GM12864 (cell line): Measurements from ENCODE around the gene KLK12.

Experiments
- DNase-seq: peaks from one replicate; pipeline ENCODE4 v3.0.0-alpha.2; 2011; ENCODE audit warnings: low read depth
- H3K4me3 ChIP-seq: 2 replicates; pipeline ENCODE4 v1.5.1; 2011; ENCODE audit warnings: mild to moderate bottlenecking, low read depth, low read length, control low read depth
- TF ChIP-seq, protein P1 (sequence below): IDR thresholded peaks from 2 replicates; pipeline ENCODE4 v1.5.1; 2011; ENCODE audit warnings: low read depth, mild to moderate bottlenecking, moderate library complexity, low read length, control low read depth, inconsistent platforms; ENCODE audit errors: missing control alignments

Gene KLK12

DNA sequence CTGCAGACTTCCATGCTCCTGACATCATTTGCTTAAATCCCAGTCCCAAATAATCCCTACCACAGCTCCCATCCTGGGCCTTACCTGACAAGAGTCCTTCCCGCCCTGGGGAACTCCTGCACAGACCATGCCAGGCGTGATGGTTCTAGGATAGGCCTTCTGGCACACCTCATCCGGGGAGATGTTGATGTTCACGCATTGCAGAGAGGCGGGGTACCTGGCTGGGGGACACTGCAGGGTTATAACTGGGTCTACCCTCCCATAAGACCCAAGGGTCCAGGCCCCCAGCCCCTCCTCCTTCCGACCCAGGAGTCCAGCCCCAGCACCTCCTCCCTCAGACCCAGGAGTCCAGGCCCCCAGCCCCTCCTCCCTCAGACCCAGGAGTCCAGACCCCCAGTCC, 43.9 kb upstream of the KLK12 start:
- TF ChIP-seq, protein P1, sequence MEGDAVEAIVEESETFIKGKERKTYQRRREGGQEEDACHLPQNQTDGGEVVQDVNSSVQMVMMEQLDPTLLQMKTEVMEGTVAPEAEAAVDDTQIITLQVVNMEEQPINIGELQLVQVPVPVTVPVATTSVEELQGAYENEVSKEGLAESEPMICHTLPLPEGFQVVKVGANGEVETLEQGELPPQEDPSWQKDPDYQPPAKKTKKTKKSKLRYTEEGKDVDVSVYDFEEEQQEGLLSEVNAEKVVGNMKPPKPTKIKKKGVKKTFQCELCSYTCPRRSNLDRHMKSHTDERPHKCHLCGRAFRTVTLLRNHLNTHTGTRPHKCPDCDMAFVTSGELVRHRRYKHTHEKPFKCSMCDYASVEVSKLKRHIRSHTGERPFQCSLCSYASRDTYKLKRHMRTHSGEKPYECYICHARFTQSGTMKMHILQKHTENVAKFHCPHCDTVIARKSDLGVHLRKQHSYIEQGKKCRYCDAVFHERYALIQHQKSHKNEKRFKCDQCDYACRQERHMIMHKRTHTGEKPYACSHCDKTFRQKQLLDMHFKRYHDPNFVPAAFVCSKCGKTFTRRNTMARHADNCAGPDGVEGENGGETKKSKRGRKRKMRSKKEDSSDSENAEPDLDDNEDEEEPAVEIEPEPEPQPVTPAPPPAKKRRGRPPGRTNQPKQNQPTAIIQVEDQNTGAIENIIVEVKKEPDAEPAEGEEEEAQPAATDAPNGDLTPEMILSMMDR, result no peak
- no peak for DNase-seq
- no peak overlapping the region for H3K4me3 ChIP-seq

DNA sequence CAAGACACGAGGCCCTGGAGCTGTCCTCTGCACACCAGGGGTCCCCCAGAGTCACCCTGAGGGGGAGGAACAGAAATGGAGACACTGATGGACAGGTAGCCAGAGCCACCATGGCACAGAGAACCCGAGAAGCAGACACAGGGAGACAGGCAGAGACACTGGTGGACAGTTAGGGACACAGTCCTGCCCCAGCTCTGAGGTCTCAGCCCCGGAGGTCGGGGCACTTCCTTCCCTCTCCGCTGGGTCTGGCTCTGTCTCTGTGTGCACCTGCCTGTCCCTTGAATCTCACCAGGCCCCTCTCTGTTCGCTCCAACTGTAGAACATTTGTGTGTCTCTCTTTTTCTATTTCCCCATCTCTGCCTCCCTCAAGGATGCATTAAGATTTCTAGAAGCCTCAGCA, 43.3 kb upstream of the KLK12 start:
- TF ChIP-seq, protein P1, result no peak
- H3K4me3 ChIP-seq, result no peak overlapping the region

DNA sequence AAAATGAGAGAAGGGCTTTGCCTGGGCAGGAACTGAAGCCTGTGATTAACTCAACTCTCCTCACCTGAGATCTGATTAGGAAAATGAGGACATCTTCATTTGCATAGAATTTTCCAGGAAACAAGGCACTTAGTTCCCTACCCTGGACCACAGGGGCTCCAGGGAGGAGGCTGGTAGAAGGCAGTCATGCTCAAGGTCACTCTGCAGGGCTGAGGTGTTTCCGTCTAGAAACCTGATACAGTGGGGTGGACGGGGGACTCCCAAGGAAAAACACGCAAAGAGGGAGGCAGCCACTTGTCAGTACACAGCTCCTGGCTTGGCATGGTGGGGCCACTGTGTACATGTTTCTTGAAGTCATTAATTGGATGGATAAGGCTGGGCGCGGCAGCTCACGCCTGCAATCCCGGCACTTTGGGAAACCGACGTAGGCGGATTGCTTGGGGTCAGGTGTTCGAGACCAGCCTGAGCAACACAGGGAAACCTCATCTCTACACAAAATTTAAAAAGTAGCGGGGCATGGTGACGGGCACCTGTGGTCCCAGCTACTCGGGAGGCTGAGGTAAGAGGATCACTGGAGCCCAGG, 41.9 kb upstream of the KLK12 start:
- no peak overlapping the region for H3K4me3 ChIP-seq
- TF ChIP-seq, protein P1, result no peak
- no peak for DNase-seq

More for the DNA sequence above, 43.3 kb upstream of the KLK12 start:
- no peak for DNase-seq

DNA sequence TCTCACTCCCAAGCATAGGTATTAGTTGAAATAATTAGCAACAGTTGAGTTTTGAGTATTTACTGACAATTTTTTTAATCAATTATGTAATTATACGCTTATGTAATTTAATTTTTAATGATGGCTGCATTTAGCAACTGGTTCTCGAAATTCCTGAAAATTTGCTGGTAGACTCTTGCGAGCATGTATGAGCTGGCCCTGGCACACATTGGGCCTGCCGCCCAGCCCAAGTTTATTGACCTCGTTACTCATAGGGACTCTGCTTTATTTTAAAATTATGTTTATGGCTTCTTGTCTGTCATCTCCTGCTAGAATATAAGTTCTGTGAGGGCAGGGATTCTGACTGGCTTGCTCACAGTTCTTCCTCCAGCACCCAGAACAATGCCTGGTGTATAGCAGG, 41.2 kb upstream of the KLK12 start:
- DNase-seq, result no peak
- TF ChIP-seq, protein P1, result no peak
- H3K4me3 ChIP-seq, result no peak overlapping the region

DNA sequence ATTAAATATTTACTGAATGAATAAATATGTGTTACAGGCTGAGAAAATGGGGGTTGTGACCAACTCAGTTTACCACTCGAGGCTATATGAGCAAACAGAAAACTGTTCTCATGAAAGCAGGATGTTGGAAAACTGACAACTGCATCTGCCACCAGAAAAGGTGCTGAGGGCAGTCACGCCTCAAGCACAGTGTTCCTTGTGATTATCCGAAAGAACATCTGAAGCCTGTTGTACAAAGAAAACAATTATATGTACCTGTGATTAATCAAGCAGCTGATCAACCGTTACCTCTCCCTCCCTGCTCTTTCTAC, 36.2 kb upstream of the KLK12 start:
- no peak for DNase-seq
- TF ChIP-seq, protein P1, result no peak

DNA sequence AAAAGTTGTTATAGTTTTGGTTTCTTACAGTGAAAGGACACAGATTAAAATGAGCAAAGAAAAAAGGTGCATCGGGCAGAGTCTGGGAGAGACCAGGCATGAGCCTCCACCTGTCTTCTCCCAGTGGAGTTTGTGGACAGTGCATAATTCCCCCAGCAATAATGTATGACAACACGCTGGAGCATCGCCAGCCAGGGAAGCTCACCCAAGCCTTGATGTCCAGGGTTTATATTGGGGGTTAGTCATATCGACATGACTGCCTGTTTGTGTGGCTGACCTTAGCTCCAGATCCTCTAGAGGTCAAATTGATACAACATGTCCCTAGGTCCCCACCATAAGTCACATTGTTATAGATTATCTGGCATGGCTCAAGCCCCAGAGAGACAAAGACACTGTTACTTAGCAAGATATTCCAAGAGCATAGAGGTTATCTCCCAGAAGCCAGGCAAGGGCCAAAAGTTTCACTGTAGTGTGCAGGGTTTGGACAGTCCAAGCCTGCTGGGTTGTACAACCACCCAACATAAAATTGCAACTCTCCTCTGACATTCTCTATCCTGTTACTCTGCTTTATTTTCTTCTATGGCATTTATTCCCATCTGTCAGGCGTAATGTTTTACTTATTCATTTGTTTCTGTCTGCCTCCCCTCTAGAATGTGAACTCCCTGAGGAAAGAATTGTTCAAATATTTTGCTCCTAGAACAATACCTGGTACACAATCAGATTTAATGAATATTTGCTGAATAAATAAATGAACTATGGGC, 35.7 kb upstream of the KLK12 start:
- H3K4me3 ChIP-seq, result no peak overlapping the region
- no peak for DNase-seq
- TF ChIP-seq, protein P1, result no peak

More for the DNA sequence above, 36.2 kb upstream of the KLK12 start:
- no peak overlapping the region for H3K4me3 ChIP-seq

DNA sequence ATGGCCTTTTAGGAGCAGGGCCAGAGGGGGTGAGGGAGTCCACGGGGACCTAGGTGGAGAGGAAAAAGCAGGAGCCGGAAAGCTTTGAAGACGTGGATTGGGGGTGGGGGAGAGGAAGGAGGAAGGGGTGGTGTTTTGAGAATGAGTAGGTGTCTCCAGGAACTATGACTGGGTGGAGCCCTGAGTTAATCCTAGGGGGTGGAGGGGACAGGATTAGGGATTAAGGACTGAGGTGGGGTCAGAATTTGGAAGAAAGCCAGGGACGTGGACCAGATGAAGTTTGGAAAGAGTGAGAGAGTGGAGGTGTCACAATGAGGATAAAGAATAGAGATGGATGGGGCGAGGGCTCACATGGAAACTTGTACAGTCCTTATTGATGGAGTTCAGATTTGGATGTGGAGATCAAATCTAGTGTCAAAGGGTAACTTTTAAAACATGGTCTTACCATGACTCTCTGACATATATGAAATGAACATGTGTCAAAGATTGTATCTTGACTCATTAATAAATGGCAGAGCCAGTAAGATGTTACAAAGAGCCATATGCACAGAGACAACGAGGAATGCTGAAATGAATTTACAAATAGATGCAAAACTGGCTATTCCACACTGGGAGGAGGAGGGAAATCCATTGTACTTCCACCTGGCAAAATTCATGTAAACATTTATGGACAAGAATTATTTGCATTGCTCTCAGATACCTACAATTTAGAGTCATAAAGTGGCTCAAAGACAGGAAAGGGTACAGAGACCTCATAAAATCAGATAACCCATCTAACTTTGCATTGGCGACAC, 31.8 kb upstream of the KLK12 start:
- H3K4me3 ChIP-seq, result no peak overlapping the region
- TF ChIP-seq, protein P1, result no peak
- DNase-seq, result no peak
